T-cell (primary cell): ENCODE measurements around the gene GTPBP3. TPM values are rescaled to one million over a fixed set of nuclear protein-coding genes. Genes with fewer than 3 reads are reported as not detected.
A peak's percentile ranks its signal among the peaks of the same experiment; 100 is the strongest.

Source experiments
- ATAC-seq, 4 experiments: fragments of 200-7000 bp in 3 of 4; fragments of 150-1000 bp in 1 of 4; cut with Tn5 transposase; replicated peaks in 1 of 4; 1 replicate in 3 of 4; 2 replicates in 1 of 4; pipeline ENCODE4 v1.10.0; 2021; ENCODE audit warnings: moderate library complexity in 3 of 4, mild to moderate bottlenecking in 2 of 4, moderate number of reproducible peaks in 1 of 4
- CTCF ChIA-PET, 2 donors: fragments of 300-600 bp; sonication (Branson Sonifier 250); formaldehyde crosslinking; loops; one replicate each; lab custom pipeline; 2022; ENCODE audit warnings: antibody characterized with exemption in 2 of 2; lab: Charles Lee
- POLR2A ChIA-PET, 2 donors: fragments of 300-600 bp; sonication (Branson Sonifier 250); formaldehyde crosslinking; loops; one replicate each; lab custom pipeline; 2022; ENCODE audit warnings: antibody characterized with exemption in 2 of 2; lab: Charles Lee
- DNase-seq, 35 experiments: peaks; one replicate each; pipeline versions ENCODE4 v3.0.0 to v3.0.0-alpha.2; 2013 to 2023
- H3K27ac ChIP-seq: one replicate; pipeline ENCODE4 v1.5.1; 2013; ENCODE audit warnings: low read length
- H3K27me3 ChIP-seq, 2 experiments: replicated peaks in 1 of 2; 1 replicate in 1 of 2; 2 replicates in 1 of 2; pipeline versions ENCODE4 v1.6.1 to v1.7.0; 2013; ENCODE audit warnings: low read length in 1 of 2, mixed read lengths in 1 of 2; ENCODE audit not compliant: control insufficient read depth in 2 of 2, insufficient read depth in 2 of 2; ENCODE audit errors: extremely low read depth in 1 of 2
- H3K36me3 ChIP-seq, 2 donors: 1 replicate in 1 of 2; 2 replicates in 1 of 2; pipeline versions ENCODE4 v1.6.1 to v1.7.0; 2013; ENCODE audit warnings: low read length in 1 of 2; ENCODE audit not compliant: control insufficient read depth in 2 of 2, insufficient read depth in 1 of 2; ENCODE audit errors: extremely low read depth in 1 of 2
- H3K4me1 ChIP-seq, 2 experiments: 1 replicate in 1 of 2; 2 replicates in 1 of 2; pipeline versions ENCODE4 v1.6.1 to v1.7.0; 2013; ENCODE audit warnings: low read length in 2 of 2, mixed read lengths in 1 of 2; ENCODE audit not compliant: insufficient read depth in 2 of 2, control insufficient read depth in 1 of 2; ENCODE audit errors: extremely low read depth in 1 of 2
- H3K4me3 ChIP-seq, 2 donors: 1 replicate in 1 of 2; 2 replicates in 1 of 2; pipeline versions ENCODE4 v1.5.1 to v1.7.0; 2013; ENCODE audit warnings: mild to moderate bottlenecking in 2 of 2, low read length in 1 of 2, moderate library complexity in 1 of 2; ENCODE audit not compliant: control insufficient read depth in 1 of 2; ENCODE audit errors: extremely low read depth in 1 of 2
- H3K9me3 ChIP-seq: 2 replicates; pipeline ENCODE4 v1.7.0; 2013
- H3K27ac Mint-ChIP-seq, 2 donors: one replicate each; pipeline ENCODE4 v1.8.0; 2020 to 2021; ENCODE audit warnings: mild to moderate bottlenecking in 2 of 2, mixed read lengths in 2 of 2
- H3K27me3 Mint-ChIP-seq, 2 donors: one replicate each; pipeline ENCODE4 v1.8.0; 2021 to 2022; ENCODE audit warnings: mixed read lengths in 2 of 2
- H3K36me3 Mint-ChIP-seq: one replicate; pipeline ENCODE4 v1.8.0; 2021; ENCODE audit warnings: mixed read lengths
- H3K4me1 Mint-ChIP-seq, 3 donors: one replicate each; pipeline ENCODE4 v1.8.0; 2020 to 2022; ENCODE audit warnings: mixed read lengths in 3 of 3, mild to moderate bottlenecking in 1 of 3
- H3K4me3 Mint-ChIP-seq, 3 donors: one replicate each; pipeline ENCODE4 v1.8.0; 2020 to 2022; ENCODE audit warnings: mild to moderate bottlenecking in 3 of 3, mixed read lengths in 3 of 3, moderate library complexity in 3 of 3
- H3K9me3 Mint-ChIP-seq, 3 donors: one replicate each; pipeline ENCODE4 v1.8.0; 2020 to 2022; ENCODE audit warnings: mixed read lengths in 3 of 3
- WGBS: methylation state at CpG from one replicate; pipeline ENCODE4 v1.1.5; 2013; ENCODE audit warnings: missing lambda C conversion rate; ENCODE audit not compliant: insufficient coverage; 5-methylcytosine and 5-hydroxymethylcytosine counted together
- total RNA-seq, 35 experiments: library from RNA in 6 of 35; stranded (reverse) in 6 of 35; fragments of 120-200 nt in 1 of 35; gene quantifications; one replicate each; pipeline versions ENCODE4 v1.2.1 to v1.2.4 and lab custom pipeline; 2013 to 2026

Gene GTPBP3
- total RNA-seq, 5 donors from 2014 or later (not counting 1 experiment from before 2014, with no cell fraction given), result 31.9 to 72.5 (median 65.7) TPM

DNA sequence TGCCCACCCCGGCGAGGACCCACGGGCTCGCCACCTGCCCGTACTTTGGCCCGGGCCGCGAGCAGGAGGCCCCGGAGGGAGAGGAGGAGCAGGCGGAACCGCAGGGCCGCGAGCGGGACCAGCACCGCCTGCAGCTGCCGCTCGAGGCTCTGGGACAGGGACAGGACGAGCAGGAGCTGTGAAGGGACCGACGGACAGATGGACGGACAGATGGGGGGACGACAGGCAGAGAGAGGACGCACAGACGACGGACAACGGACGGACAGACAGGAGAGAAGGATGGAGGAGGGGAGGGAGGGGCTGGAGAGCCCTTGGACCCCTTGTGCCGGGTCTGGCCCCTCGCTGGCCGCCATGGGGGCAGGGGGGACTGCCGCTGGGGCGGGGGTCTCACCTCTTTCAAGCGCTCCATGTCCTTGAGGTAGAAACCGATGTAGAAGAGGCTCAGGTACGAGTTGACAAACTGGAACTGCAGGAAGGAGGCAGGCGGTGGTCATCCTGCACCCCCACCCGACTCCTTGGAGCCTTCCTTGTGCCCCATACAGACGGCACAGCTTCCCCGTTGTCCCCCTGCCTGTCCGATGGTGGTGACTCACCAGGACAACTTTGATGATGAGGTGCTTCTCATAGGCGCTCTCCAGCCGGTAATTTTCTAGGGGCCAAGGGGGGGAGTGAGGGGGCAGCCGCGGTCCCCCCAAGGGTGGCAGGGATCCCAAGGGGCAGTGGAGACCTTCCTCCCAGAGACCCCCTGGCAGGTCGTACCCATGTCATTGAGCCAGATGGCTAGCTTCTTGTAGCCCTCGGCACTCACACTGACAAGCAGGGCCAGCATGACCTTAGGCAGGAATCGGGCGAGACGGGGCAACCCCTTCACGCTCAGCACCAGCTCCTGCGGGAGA, 7.7 kb upstream of the GTPBP3 start:
- DNase-seq, result no peak
- peaks cover 4 to 42% of the 10 kb centered on the region in 2 experiments for H3K4me1 ChIP-seq
- Mint-ChIP-seq H3K27me3 (no peaks in the 10 kb centered on the region), H3K4me3 (peak overlapping the region; percentile 39 to 78 (median 45)), H3K4me1 (peaks cover 17 to 30% (median 19%) of the 10 kb centered on the region in 3 donors), H3K27ac (peak overlapping the region in 1 of 2 donors; percentile 39), H3K9me3 (no peaks in the 10 kb centered on the region), H3K36me3 (no peaks in the 10 kb centered on the region)
- ChIA-PET POLR2A (interaction anchor here in 1 of 2 donors (0.5 kb wide), 1 partner anchor 24 kb away, joined by 10 read pairs; no protein-coding TSS in a partner anchor), CTCF (no interaction called here)
- H3K4me3 ChIP-seq, result no peak overlapping the region
- no peak overlapping the region for H3K27ac ChIP-seq
- WGBS, result 67% methylated on average over 44 of the region's 51 CpGs
- ATAC-seq, result no peak
- peaks cover 0 to 7% of the 10 kb centered on the region in 2 experiments for H3K27me3 ChIP-seq
- H3K9me3 ChIP-seq, result no peaks in the 10 kb centered on the region
- H3K36me3 ChIP-seq, result peaks cover 0 to 4% of the 10 kb centered on the region in 2 donors

DNA sequence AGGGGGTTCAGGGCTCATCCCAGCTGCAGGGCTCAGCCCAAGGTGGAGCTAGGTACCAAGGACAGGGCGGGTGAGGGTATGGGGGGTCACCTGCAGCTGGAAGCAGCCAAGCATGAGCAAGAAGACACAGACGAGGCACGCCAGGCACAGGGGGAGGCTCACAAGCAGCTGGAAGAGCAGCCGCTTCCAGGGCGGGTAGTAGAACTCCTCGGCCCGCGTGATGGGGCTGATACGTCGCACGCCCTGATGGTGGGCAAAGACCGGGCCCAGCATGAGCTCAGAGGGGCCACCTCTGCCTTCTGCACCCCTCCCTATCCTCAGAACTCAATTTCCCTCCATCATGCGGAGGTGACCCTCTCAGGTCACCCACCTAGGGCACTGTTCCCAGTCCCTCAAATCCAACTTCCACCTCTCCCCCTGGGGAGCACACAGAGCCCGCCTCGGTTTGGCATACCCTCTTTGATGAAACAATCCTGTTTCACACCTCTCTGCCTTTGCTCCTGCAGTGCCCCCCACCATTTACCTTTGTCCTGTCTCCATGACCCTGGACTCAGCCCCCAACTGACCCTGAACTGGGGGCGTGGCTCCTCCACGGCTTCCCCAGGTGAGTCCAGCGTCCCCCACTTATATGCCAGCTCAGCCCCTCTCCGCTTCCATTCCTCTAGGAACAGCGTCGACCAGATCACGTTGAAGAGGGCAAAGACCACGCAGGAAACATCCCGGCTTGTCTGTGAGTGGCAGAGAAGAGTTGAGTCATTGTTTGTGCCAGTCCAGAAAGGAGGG, 6.9 kb upstream of the GTPBP3 start:
- H3K27ac Mint-ChIP-seq, result no peak overlapping the region
- CTCF ChIA-PET, result no interaction called here

DNA sequence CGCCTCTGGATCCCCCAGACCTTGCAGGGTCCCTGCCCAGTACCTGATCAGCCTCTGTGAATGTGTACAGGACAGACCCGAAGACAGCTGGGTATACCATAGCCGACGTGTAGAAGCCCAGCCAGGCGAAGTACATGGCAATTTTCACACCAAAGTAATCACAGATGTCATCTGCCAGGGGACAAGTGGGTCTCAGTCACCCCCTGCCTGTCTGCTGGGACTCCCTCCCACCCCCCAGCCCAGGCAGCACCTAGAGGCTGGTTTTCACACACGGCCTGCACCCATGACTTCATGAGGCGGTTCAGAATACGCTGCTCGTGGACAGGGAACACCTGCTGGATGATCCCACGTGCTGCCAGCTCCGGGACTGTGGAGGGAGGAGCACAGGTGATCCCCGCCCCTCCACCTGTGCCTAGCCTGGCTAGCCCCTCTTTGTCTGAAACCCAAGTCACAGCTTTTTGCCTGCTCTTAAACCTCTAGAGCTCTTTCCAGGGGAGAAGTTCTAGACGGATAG, 6.3 kb upstream of the GTPBP3 start:
- DNase-seq, result no peak
- Histone ChIP-seq H3K4me1 (peaks cover 7 to 54% of the 10 kb centered on the region in 2 experiments), H3K27me3 (peaks cover 0 to 7% of the 10 kb centered on the region in 2 experiments), H3K4me3 (no peak overlapping the region), H3K27ac (no peak overlapping the region), H3K9me3 (no peaks in the 10 kb centered on the region), H3K36me3 (no peaks in the 10 kb centered on the region)
- Mint-ChIP-seq H3K27me3 (no peaks in the 10 kb centered on the region), H3K27ac (no peak overlapping the region), H3K4me3 (peak overlapping the region in 2 of 3 donors; percentile 51 to 78), H3K4me1 (peaks cover 26 to 38% (median 26%) of the 10 kb centered on the region in 3 donors), H3K36me3 (no peaks in the 10 kb centered on the region), H3K9me3 (no peaks in the 10 kb centered on the region)
- 86% methylated on average over 12 of the region's 13 CpGs for WGBS
- ATAC-seq, result no peak
- CTCF ChIA-PET, result no interaction called here
- POLR2A ChIA-PET, result interaction anchor here in 1 of 2 donors (0.6 to 0.7 kb wide), 2 partner anchors 22 to 744 kb away, joined by 5 to 8 read pairs; no protein-coding TSS in a partner anchor

More for the DNA sequence above, 6.9 kb upstream of the GTPBP3 start:
- Mint-ChIP-seq H3K4me3 (peak overlapping the region; percentile 44 to 78 (median 51)), H3K36me3 (no peaks in the 10 kb centered on the region), H3K4me1 (peaks cover 24 to 37% (median 26%) of the 10 kb centered on the region in 3 donors), H3K27me3 (no peaks in the 10 kb centered on the region), H3K9me3 (no peaks in the 10 kb centered on the region)
- 87% methylated on average over 15 of the region's 24 CpGs for WGBS
- no peak for DNase-seq
- Histone ChIP-seq H3K4me3 (no peak overlapping the region), H3K4me1 (peaks cover 7 to 50% of the 10 kb centered on the region in 2 experiments), H3K9me3 (no peaks in the 10 kb centered on the region), H3K36me3 (no peaks in the 10 kb centered on the region), H3K27me3 (peaks cover 0 to 7% of the 10 kb centered on the region in 2 experiments), H3K27ac (no peak overlapping the region)
- ATAC-seq, result no peak
- POLR2A ChIA-PET, result interaction anchor here in 1 of 2 donors (0.5 to 0.7 kb wide), 3 partner anchors 21 to 745 kb away, joined by 5 to 10 read pairs (median 8); no protein-coding TSS in a partner anchor

DNA sequence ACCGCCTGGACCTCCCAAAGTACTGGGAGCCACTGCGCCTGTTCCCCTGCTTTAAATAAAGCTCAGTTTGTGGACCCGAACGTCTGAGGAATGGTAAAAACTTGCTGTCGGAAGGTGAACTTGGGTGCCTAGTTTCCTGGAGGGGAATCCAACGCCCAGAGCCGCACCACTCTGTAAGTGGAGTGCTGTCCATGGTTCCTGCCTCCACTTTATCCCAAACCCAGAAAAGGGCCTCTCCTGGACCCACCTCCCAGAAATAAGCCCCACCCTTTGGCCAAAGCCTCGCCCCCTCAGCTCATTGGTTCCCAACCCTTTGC, 5.0 kb upstream of the GTPBP3 start:
- Histone ChIP-seq H3K27me3 (peaks cover 0 to 7% of the 10 kb centered on the region in 2 experiments), H3K27ac (no peak overlapping the region), H3K36me3 (no peaks in the 10 kb centered on the region), H3K4me1 (peaks cover 7 to 63% of the 10 kb centered on the region in 2 experiments), H3K9me3 (no peaks in the 10 kb centered on the region), H3K4me3 (no peak overlapping the region)
- ATAC-seq (no peak), DNase-seq (no peak)
- Mint-ChIP-seq H3K27me3 (no peaks in the 10 kb centered on the region), H3K9me3 (no peaks in the 10 kb centered on the region), H3K36me3 (no peaks in the 10 kb centered on the region), H3K4me3 (no peak overlapping the region), H3K4me1 (peaks cover 35 to 43% (median 38%) of the 10 kb centered on the region in 3 donors), H3K27ac (no peak overlapping the region)
- WGBS, result 89% methylated on average over 8 of the region's 8 CpGs
- ChIA-PET CTCF (interaction anchor here (0.6 to 1.5 kb wide), 2 partner anchors 29 to 52 kb away, joined by 3 to 13 read pairs; partner anchors contain the start of gene ABHD8 (in 1 of the 2)), POLR2A (no interaction called here)

DNA sequence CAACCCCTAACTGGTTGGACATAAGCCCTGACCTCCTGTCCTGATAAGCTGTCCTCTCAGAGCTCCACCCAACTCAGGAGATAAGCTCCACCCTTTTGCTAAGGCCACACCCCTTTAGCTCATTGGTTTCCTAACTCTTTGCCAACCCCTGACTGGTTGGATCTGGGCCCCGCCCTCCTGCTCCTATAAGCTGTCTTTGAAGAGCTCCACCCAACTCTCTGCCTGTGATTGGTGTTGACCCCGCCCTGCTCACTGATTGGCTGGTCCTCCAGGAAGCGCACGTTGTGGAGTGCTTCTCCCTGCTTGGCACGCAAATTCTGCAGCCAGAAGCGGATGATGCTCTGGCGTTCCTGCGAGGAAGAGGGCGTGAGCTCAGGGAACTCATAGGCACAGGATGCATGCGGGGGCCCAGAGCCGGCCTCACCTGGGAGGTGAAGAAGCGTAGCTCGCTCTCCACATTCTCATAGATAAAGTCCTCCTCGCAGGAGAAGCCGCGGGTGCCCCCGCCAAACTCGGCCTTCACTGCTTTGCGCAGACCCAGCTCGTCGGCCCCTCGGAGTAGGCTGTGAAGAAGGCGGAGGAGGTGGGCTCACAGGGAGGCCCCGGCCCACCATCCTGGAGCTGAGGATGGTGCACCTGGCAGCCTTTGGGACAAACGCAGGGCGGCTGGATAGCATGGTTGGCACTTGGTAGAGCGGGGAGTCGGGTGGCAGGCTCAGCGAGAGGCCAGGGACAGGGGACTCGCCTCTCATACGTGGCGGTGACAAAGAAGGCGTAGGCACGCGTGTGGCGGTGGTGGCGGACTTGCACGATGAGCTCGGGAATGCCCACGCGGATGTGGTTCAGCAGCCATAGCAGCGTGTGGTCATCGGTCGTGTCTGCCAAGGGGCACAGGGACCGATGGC, 4.4 kb upstream of the GTPBP3 start:
- DNase-seq (peak in 18 of 35 experiments; percentile 23 to 58 (median 36)), ATAC-seq (no peak)
- Mint-ChIP-seq H3K4me3 (peak overlapping the region; percentile 41 to 92 (median 51)), H3K4me1 (peaks cover 40 to 44% (median 42%) of the 10 kb centered on the region in 3 donors), H3K27ac (peak overlapping the region in 1 of 2 donors; percentile 16), H3K27me3 (no peaks in the 10 kb centered on the region), H3K36me3 (no peaks in the 10 kb centered on the region), H3K9me3 (no peaks in the 10 kb centered on the region)
- peaks cover 0 to 7% of the 10 kb centered on the region in 2 experiments for H3K27me3 ChIP-seq
- ChIA-PET CTCF (interaction anchor here (0.6 to 1.5 kb wide), 3 partner anchors 24 to 52 kb away, joined by 3 to 13 read pairs (median 5); partner anchors contain the start of genes ABHD8 (in 1 of the 2) and DDA1 (in 1 of the 2)), POLR2A (interaction anchor here (0.5 to 0.7 kb wide), 4 partner anchors 10 to 280 kb away, joined by 3 to 4 read pairs (median 4); partner anchors contain the start of gene DDA1 (in 1 of the 2))
- H3K4me1 ChIP-seq, result peaks cover 7 to 62% of the 10 kb centered on the region in 2 experiments
- H3K27ac ChIP-seq, result no peak overlapping the region
- H3K36me3 ChIP-seq, result no peaks in the 10 kb centered on the region
- H3K9me3 ChIP-seq, result no peaks in the 10 kb centered on the region
- WGBS, result 95% methylated on average over 35 of the region's 45 CpGs
- no peak overlapping the region for H3K4me3 ChIP-seq
